Motor neuron (in vitro differentiated cells): Measurements from ENCODE around the gene TIGD3. TPM values are rescaled to one million over a fixed set of nuclear protein-coding genes. Genes with fewer than 3 reads are reported as not detected.
A peak's percentile ranks its signal among the peaks of the same experiment; 100 is the strongest.

Experiments used
- ATAC-seq, 8 experiments: fragments of 200-7000 bp; cut with Tn5 transposase; replicated peaks in 6 of 8; 2 replicates each; pipeline ENCODE4 v1.8.0; 2021; ENCODE audit warnings: mild to moderate bottlenecking in 8 of 8, moderate library complexity in 8 of 8
- H3K27ac ChIP-seq, 2 donors: fragments of 250-450 bp; sonication (Bioruptor Pico); 2 replicates each; pipeline ENCODE4 v1.9.0; 2021; ENCODE audit warnings: antibody characterized with exemption in 2 of 2, mild to moderate bottlenecking in 2 of 2, moderate library complexity in 1 of 2
- H3K4me1 ChIP-seq, 2 donors: fragments of 250-450 bp; sonication (Bioruptor Pico); replicated peaks in 1 of 2; 2 replicates each; pipeline ENCODE4 v1.6.1; 2021; ENCODE audit warnings: antibody characterized with exemption in 2 of 2, mild to moderate bottlenecking in 2 of 2, moderate library complexity in 1 of 2
- H3K4me3 ChIP-seq, 5 donors: fragments of 250-450 bp; sonication (Bioruptor Pico); 2 replicates each; pipeline ENCODE4 v1.9.0; 2021; ENCODE audit warnings: antibody characterized with exemption in 5 of 5, mild to moderate bottlenecking in 5 of 5, moderate library complexity in 4 of 5
- WGBS, 10 experiments: fragments of 450-650 bp; shearing (Covaris generic); methylation state at CpG; one replicate each; pipeline ENCODE4 v1.0.0; 2022; 5-methylcytosine and 5-hydroxymethylcytosine counted together
- in situ Hi-C, 9 experiments: fragments of 400-800 bp; cut with MboI; loops; one replicate each; pipeline ENCODE4 v1.15.0; 2021; ENCODE audit warnings: low sequenced_read_pairs in 9 of 9, low pct_unique_long_range_greater_than_20kb in 2 of 9; ENCODE audit not compliant: unreplicated experiment in 9 of 9
- total RNA-seq, 8 experiments: library from RNA; unstranded; fragments of 300-600 nt; gene quantifications; 2 replicates each; pipeline versions ENCODE4 v1.2.3 to v1.2.4, GENCODE V29; 2022

TIGD3 gene
- total RNA-seq, 8 experiments from 2014 or later, result 0.28 to 5.8 (median 4.2) TPM; not detected in 1

DNA sequence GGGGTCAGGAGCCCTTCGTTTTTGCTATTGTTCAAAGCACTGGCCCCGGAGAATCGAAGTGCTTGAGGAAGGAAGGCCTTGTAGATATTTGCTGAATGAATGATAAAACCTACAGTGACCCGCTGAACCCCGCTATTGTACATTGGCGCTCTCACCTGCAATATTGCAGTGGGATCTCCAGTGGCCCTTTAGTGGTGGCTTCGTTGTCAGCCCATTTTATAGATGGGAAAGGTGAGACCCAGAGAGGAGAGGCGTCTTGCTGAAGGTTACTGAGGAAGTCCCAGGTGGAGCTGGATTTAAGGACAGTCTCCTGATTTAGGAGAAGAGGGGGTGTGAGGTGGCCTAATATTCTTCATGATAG, 38.7 kb upstream of the TIGD3 start:
- H3K27ac ChIP-seq, result no peak overlapping the region
- no peak for ATAC-seq
- H3K4me1 ChIP-seq, result peaks cover 26 to 27% of the 10 kb centered on the region in 2 donors
- peak overlapping the region; percentile 73 to 96 (median 88) for H3K4me3 ChIP-seq
- 0 to 60% (median 3%) methylated on average over 1 to 5 of the region's 8 CpGs; no CpG with 5 or more reads in 5 of the 10 experiments for WGBS, 10 experiments
- in situ Hi-C loops, result no loop called here

DNA sequence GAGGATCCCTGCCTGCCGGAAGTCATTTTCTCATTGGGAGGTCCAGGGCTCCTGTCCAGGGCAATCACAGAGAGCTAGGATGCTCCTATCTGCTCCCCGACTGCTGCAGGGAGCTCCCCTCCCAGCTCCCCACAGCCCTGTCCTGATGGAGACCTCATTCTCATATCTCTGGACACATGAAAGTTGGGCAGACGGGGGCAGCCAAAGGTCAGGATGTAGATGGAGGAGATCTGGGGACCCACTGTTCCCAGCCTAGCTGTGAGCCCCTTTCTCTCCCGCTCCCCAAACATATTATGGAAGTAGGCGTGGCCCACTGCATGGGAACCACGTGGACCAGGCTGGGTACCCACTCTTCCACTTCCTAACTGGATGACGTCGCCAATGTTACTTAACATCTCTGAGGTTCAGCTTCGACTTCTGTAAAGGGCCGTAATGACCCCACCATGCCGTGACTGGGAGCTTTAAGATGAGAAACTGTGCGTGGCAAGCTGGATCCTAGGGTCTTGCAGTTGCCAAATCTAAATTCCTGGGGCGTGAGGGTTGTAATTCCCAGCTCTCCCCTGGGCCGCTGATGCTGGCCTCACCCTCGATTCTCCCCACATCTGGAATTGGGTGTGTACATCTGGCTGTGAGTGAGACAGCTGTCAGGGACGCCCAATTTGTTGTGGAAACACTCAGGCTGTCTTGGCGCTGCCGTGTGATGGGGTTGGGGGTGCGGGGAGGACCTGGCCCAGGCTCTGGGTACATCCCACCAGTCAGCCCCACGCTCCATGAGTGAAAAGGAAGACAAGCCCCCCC, 38.1 kb upstream of the TIGD3 start:
- Histone ChIP-seq H3K27ac (peak overlapping the region; percentile 55 to 62), H3K4me1 (peaks cover 22% of the 10 kb centered on the region in 2 donors), H3K4me3 (peak overlapping the region; percentile 73 to 96 (median 88))
- 0 to 50% (median 25%) methylated on average over 1 to 7 of the region's 20 CpGs; no CpG with 5 or more reads in 4 of the 10 experiments for WGBS, 10 experiments
- peak in 3 of 8 experiments; percentile 15 to 42 (median 28) for ATAC-seq
- in situ Hi-C loops, result no loop called here

DNA sequence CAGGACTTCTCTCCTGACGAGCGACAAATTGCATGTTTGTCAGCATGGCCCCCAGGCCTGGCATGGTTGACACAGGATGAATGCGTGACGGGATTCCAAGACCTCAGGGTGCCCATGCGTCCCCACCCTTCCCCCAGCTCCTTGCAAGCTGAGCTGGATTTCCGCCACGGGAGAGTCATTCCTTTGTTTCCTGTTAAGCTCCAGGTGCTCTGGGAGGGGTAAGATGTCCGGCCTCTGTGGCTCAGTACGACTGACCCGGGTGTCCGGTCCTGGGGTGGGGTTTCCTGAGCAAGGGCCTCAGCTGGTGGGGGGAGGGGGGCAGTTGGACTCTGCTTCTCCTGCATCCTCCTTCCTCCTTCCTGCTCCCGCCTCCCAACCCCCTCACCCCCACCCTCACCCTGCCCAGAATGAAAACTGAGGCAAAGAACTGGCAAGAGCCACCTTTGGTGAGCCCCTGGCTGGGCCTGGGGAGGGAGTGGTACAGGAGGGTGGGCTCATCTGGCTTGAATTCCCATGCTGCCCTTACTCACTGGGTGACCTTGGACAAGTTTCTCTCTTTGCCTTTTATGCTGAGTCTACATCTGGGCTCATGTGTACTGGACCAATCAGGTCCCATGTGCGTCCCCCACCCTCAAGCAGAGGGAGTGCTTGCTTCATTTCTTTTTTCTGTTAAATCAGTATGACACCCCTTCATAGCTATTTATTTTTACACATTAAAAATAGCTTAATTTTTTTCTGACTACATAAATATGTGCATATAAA, 37.3 kb upstream of the TIGD3 start:
- ATAC-seq, result peak in 7 of 8 experiments; percentile 1 to 29 (median 8)
- WGBS, 10 experiments, result 0 to 43% (median 24%) methylated on average over 1 to 3 of the region's 13 CpGs; no CpG with 5 or more reads in 2 of the 10 experiments
- Histone ChIP-seq H3K4me1 (peaks cover 21 to 22% of the 10 kb centered on the region in 2 donors), H3K4me3 (peak overlapping the region; percentile 10 to 96 (median 82)), H3K27ac (peak overlapping the region; percentile 55 to 62)
- in situ Hi-C loops, result no loop called here

DNA sequence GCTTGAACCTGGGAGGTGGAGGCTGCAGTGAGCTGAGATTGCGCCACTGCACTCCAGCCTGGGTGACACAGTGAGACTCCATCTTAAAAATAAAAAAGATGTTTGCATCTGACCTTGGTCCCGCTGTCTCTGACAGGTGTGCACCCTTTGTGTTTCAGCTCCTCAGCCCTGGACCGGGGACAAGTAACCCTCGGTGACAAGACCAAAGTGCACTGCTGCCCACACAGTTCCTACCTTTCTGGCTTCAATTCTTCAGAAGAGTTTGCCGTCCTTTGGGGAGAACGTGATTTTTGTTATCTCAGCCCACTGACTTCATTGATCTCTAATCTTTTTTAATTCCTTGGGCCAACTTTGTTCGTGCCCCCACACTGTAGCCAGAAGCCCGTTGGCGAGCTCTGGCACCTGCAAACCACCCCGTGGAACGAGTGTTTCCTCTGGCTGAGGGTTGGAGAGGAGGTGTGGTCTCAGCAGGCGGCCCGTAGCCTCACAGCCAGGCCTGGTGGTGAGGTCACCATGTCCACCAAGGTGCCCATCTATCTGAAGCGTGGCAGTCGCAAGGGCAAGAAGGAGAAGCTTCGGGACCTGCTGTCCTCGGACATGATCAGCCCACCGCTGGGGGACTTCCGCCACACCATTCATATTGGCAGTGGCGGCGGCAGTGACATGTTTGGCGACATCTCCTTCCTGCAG, 34.0 kb upstream of the TIGD3 start:
- WGBS, 10 experiments, result 80 to 100% (median 91%) methylated on average over 4 to 11 of the region's 22 CpGs; no CpG with 5 or more reads in 2 of the 10 experiments

DNA sequence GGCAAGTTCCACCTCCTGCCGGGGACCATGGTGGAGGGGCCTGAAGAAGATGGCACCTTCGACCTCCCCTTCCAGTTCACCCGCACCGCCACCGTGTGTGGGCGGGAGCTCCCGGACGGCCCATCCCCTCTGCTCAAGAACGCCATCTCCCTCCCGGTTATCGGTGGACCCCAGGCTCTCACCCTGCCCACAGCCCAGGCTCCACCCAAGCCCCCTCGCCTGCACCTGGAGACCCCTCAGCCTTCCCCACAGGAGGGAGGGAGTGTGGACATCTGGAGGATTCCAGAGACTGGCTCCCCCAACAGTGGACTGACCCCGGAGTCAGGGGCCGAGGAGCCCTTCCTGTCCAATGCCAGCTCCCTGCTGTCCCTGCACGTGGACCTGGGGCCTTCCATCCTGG, 33.5 kb upstream of the TIGD3 start:
- Histone ChIP-seq H3K27ac (no peak overlapping the region), H3K4me1 (peaks cover 14 to 19% of the 10 kb centered on the region in 2 donors), H3K4me3 (no peak overlapping the region)
- ATAC-seq, result peak in 2 of 8 experiments; percentile 2 to 8
- WGBS, 10 experiments, result 100% methylated on average over 1 to 6 of the region's 15 CpGs; no CpG with 5 or more reads in 8 of the 10 experiments
- in situ Hi-C loops, result loop anchor here in 2 of 9 experiments (10.0 kb wide), 1 partner anchor 46 kb away; no protein-coding TSS in a partner anchor

More for the DNA sequence above, 34.0 kb upstream of the TIGD3 start:
- no peak for ATAC-seq
- peaks cover 17 to 22% of the 10 kb centered on the region in 2 donors for H3K4me1 ChIP-seq
- in situ Hi-C loops, result loop anchor here in 2 of 9 experiments (10.0 kb wide), 1 partner anchor 46 kb away; no protein-coding TSS in a partner anchor
- H3K4me3 ChIP-seq, result no peak overlapping the region
- no peak overlapping the region for H3K27ac ChIP-seq

DNA sequence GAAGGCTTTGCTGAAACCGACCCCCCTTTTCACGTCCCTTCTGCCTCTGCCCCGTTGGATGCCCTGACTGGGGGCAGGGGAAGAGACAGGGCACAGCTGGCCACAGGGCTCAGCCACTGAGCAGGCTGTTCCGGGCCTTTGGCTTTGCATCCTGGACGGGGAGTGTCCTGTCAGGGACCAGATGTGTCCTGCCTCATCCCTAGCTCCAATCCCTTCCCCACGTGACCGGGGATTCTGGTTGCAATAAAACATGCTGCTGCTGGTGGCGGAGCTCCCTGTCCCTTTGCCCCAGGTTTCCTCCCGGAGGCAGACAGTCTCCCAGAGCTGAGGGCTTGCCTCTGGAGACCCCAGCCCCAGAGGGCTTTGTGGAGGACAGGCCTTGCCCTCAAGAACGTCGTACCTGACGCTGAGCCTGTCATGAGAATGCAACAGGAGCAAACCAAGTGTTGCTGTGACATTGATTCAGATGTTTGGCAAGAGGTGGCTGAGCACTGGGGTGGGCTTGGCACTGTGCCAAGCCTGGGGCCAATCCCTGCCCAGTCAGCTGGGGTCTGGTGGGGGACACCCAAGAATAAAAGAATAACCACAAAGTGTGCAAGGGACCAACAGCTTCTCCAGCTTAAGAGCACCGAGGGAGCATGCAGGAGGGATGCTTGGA, 32.6 kb upstream of the TIGD3 start:
- Histone ChIP-seq H3K4me3 (no peak overlapping the region), H3K4me1 (peaks cover 5 to 10% of the 10 kb centered on the region in 2 donors), H3K27ac (no peak overlapping the region)
- WGBS, 10 experiments, result 60 to 100% (median 78%) methylated on average over 2 to 9 of the region's 13 CpGs; no CpG with 5 or more reads in 4 of the 10 experiments
- in situ Hi-C loops, result loop anchor here in 2 of 9 experiments (10.0 kb wide), 1 partner anchor 47 kb away; no protein-coding TSS in a partner anchor
- ATAC-seq, result peak in 6 of 8 experiments; percentile 5 to 29 (median 26)

DNA sequence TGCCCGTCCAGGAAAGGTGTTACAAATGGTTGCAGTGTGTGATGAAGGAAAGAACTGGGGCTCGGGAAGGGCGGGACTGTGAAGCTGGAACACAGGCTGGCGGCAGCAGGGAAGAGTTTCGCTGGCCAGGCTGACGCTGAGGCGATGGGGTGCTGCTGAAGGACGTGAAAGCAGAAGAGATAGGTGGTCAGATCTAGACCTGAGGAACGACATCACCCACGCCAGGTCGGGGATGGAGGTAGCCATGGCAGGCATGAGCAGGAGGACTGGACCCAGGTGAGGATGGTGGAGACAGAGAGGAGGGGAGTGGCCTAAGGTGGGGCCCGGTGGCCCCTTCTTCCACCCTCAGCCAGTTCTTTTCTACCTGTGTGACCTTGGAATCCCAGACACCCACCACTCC, 30.7 kb upstream of the TIGD3 start:
- in situ Hi-C loops, result loop anchor here in 2 of 9 experiments (10.0 kb wide), 1 partner anchor 49 kb away; no protein-coding TSS in a partner anchor
- ATAC-seq, result peak in 4 of 8 experiments; percentile 6 to 24 (median 16)
- 71 to 94% (median 80%) methylated on average over 3 to 9 of the region's 12 CpGs; no CpG with 5 or more reads in 7 of the 10 experiments for WGBS, 10 experiments
- no peak overlapping the region for H3K27ac ChIP-seq
- no peaks in the 10 kb centered on the region for H3K4me1 ChIP-seq
- H3K4me3 ChIP-seq, result no peak overlapping the region

DNA sequence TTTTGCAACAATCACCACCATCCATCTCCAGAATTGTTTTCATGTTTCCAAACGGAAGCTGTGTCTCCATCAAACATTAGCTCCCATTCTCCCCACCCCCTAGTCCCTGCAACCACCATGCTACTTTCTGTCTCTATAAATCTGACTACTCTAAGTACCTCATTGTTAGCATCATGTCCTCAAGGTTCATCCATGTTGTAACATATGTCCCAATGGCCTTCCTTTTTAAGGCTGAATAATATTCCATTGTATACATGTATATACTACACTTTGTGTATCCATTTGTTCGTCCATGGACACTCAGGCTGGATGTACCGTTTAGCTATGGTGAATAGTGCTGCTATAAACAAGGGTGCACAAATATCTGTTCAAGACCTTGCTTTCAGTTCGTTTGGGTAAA, 29.1 kb upstream of the TIGD3 start:
- in situ Hi-C loops, result loop anchor here in 3 of 9 experiments (5.0 to 10.0 kb wide), 2 partner anchors 51 to 53 kb away; no protein-coding TSS in a partner anchor
- no peak for ATAC-seq
- WGBS, 10 experiments, result 72 to 100% (median 86%) methylated on average over 1 to 4 of the region's 4 CpGs
- Histone ChIP-seq H3K4me3 (no peak overlapping the region), H3K27ac (no peak overlapping the region), H3K4me1 (peaks cover 2 to 3% of the 10 kb centered on the region in 2 donors)

DNA sequence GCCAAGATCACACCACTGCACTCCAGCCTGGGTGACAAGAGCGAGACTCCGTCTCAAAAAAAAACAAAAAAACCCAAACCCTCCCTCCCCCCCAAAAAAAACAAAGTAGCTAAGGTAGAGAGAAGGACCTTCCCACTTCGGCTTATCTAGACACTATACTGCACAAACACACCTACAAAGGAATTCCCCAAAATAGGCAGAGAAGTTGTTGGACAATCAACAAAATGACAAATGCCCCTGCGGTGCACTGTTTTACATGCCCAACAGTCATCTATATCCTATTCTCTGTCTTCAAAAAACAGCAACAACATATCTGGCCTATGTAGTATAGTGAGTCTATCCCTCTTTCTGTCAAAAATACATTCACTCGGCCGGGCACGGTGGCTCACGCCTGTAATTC, 27.5 kb upstream of the TIGD3 start:
- Histone ChIP-seq H3K4me3 (no peak overlapping the region), H3K4me1 (peaks cover 2 to 3% of the 10 kb centered on the region in 2 donors), H3K27ac (no peak overlapping the region)
- WGBS, 10 experiments, result 60 to 100% (median 94%) methylated on average over 1 to 6 of the region's 8 CpGs; no CpG with 5 or more reads in 3 of the 10 experiments
- in situ Hi-C loops, result loop anchor here in 3 of 9 experiments (5.0 to 10.0 kb wide), 2 partner anchors 52 to 55 kb away; no protein-coding TSS in a partner anchor
- ATAC-seq, result no peak

DNA sequence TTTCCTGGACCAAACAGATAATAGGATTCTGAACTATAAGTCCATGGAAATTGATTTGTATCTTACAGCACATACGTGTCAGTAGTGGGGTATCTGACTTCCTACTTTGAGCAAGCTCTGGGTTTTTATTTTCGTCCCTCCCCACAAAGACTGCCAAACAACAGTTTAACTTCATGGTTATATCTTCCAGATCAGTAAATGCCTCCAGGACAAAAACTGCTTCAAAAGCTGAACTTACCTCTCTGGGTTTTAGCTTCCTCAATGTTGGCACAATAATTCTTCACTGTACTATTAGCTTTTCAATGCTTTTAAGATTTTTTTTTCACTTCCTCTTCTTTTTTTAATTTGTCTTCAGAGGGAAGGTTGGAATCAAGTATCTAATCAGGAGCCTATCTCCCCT, 25.1 kb upstream of the TIGD3 start:
- 0 to 81% (median 52%) methylated on average over 1 to 2 of the region's 2 CpGs; no CpG with 5 or more reads in 2 of the 10 experiments for WGBS, 10 experiments
- no peak for ATAC-seq
- in situ Hi-C loops, result loop anchor here in 3 of 9 experiments (5.0 to 10.0 kb wide), 2 partner anchors 55 to 57 kb away; no protein-coding TSS in a partner anchor

DNA sequence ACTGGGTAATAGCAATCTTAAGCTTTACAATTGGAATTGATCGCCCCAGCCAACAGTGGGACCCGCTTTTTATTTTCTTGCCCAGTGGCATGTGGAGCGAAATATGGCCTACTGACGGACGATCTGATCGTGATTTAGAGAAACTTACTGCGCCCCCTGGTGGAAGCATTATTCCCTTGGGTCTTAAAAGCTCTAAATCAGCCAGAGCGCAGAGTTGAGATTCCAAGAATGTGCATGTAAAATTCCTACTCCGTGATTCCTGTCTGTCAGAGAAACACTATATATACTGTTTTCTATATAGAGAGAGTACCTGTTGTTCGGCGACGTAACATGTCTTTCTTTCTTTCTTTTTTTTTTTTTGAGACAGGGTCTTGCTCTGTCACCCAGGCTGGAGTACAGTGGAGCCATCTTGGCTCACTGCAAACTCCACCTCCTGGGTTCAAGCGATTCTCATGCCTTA, 24.6 kb upstream of the TIGD3 start:
- WGBS, 10 experiments, result 0 to 25% (median 9%) methylated on average over 1 to 11 of the region's 13 CpGs
- ATAC-seq, result peak; percentile 13 to 42 (median 25)
- in situ Hi-C loops, result loop anchor here in 3 of 9 experiments (5.0 to 10.0 kb wide), 2 partner anchors 55 to 58 kb away; no protein-coding TSS in a partner anchor
- H3K4me1 ChIP-seq, result peaks cover 2 to 4% of the 10 kb centered on the region in 2 donors
- no peak overlapping the region for H3K4me3 ChIP-seq
- no peak overlapping the region for H3K27ac ChIP-seq

More for the DNA sequence above, 25.1 kb upstream of the TIGD3 start:
- H3K27ac ChIP-seq, result no peak overlapping the region
- no peak overlapping the region for H3K4me3 ChIP-seq
- peaks cover 2 to 3% of the 10 kb centered on the region in 2 donors for H3K4me1 ChIP-seq
